HG03060 (cell line): ENCODE measurements around the gene FIGNL1.

Source experiments
- ATAC-seq: cut with Tn5 transposase; IDR thresholded peaks from one replicate; pipeline ENCODE4 v1.9.1; 2021; ENCODE audit warnings: low read depth, moderate number of reproducible peaks; ENCODE audit not compliant: unreplicated experiment

The FIGNL1 gene

GRCh38 chr7:50400114-50400513, 50.0 kb downstream of the FIGNL1 start:
- ATAC-seq = no peak

GRCh38 chr7:50399635-50400034, 50.5 kb downstream of the FIGNL1 start:
- ATAC-seq = no peak

GRCh38 chr7:50399206-50399605, 50.9 kb downstream of the FIGNL1 start:
- ATAC-seq = no peak

GRCh38 chr7:50397971-50398324, 52.2 kb downstream of the FIGNL1 start:
- ATAC-seq = no peak

GRCh38 chr7:50397320-50397970, 52.7 kb downstream of the FIGNL1 start:
- ATAC-seq = peak; percentile 53

GRCh38 chr7:50396856-50397255, 53.3 kb downstream of the FIGNL1 start:
- ATAC-seq = peak; percentile 7

GRCh38 chr7:50394315-50394714, 55.8 kb downstream of the FIGNL1 start:
- no peak for ATAC-seq
